ENCODE measurements around the gene CDC42EP2. TPM values are rescaled to one million over a fixed set of nuclear protein-coding genes. Genes with fewer than 3 reads are reported as not detected.

The CDC42EP2 gene
- polyA plus RNA-seq, 1 of the 3 experiments (the other 2 are of a cell fraction) = 8.1 TPM

DNA sequence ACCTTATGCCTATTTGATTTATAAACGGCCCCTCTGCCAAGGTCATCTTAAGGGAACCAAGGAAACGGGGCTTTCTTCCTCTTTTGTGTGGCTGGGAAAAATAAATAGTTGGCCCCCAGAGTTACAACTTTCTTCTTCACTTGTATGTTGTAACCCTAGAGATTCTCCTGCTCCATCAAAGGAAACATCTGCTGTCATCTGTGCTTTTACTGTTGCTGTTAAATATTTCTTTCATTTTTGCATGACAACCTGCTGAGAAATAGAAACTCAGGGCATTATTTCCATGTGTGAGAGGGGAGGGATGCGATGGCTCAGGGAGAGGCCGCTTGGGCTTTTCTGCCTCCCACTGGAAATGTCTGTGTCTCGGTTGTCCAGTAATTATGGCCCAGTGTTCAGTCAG, 21.8 kb upstream of the CDC42EP2 start:
- TF ChIP-seq NRF1 (IDR thresholded peaks at IDR 0.05; ENCODE audit: low read depth, low read length) = no peak
- ChIA-PET CTCF (interaction anchor here (0.6 to 37.6 kb wide), 2 partner anchors 18 to 29 kb away, joined by 4 to 1118 read pairs; partner anchors contain the start of genes CDC42EP2 and DPF2), POLR2A (interaction anchor here (2.5 kb wide), 1 partner anchor 22 kb away, joined by 6 read pairs; the partner anchor contains the start of gene CDC42EP2)
- Histone ChIP-seq H3K4me2 (no peak overlapping the region), H3K4me3 (ENCODE audit: low read depth in 2 of 2, low read length in 1 of 2) (no peak overlapping the region), H3K27ac (ENCODE audit: low read depth in 2 of 2, low read length in 1 of 2) (no peak overlapping the region), H3K9ac (no peak overlapping the region), H3F3A (replicated peaks; ENCODE audit: insufficient read depth) (peaks cover 4% of the 10 kb centered on the region), H4K20me1 (ENCODE audit: insufficient read depth) (no peaks in the 10 kb centered on the region), H3K27me3 (ENCODE audit: insufficient read depth) (no peaks in the 10 kb centered on the region), H3K36me3 (replicated peaks in 1 of 2; ENCODE audit: control insufficient read depth in 1 of 2, insufficient read depth in 2 of 2, low read length in 1 of 2) (peaks cover 27 to 36% of the 10 kb centered on the region in 2 experiments), H2AFZ (ENCODE audit: low read depth) (no peak overlapping the region), H3K79me2 (ENCODE audit: insufficient read depth) (no peaks in the 10 kb centered on the region; the same call in 1 of the 2 replicates), H3K4me1 (ENCODE audit: control insufficient read depth in 1 of 2, insufficient read depth in 2 of 2, low read depth in 1 of 2, low read length in 1 of 2) (peaks cover 14 to 44% of the 10 kb centered on the region in 2 experiments; a peak in 3 of 4 replicates), H3K9me3 (no peaks in the 10 kb centered on the region), H3K9me2 (no peaks in the 10 kb centered on the region)
- 96% methylated on average over 5 of the region's 5 CpGs for WGBS (ENCODE audit: low lambda C conversion rate)
- DNase-seq = no peak

GRCh38 chr11:65293909-65294381, 20.7 kb upstream of the CDC42EP2 start:
- whole genome bisulfite sequencing (ENCODE audit: low lambda C conversion rate) = 93% methylated on average over 10 of the region's 10 CpGs
- Histone ChIP-seq H3K27ac (ENCODE audit: low read depth in 2 of 2, low read length in 1 of 2) (peak overlapping the region in 1 of 2 experiments; percentile 4; a peak in 1 of 4 replicates), H2AFZ (ENCODE audit: low read depth) (no peak overlapping the region), H3K9me2 (no peaks in the 10 kb centered on the region), H3K4me2 (no peak overlapping the region), H3K36me3 (replicated peaks in 1 of 2; ENCODE audit: control insufficient read depth in 1 of 2, insufficient read depth in 2 of 2, low read length in 1 of 2) (peaks cover 26 to 36% of the 10 kb centered on the region in 2 experiments), H3K9me3 (no peaks in the 10 kb centered on the region), H3K9ac (no peak overlapping the region), H3K4me1 (ENCODE audit: control insufficient read depth in 1 of 2, insufficient read depth in 2 of 2, low read depth in 1 of 2, low read length in 1 of 2) (peaks cover 14 to 49% of the 10 kb centered on the region in 2 experiments; a peak in 3 of 4 replicates), H3K79me2 (ENCODE audit: insufficient read depth) (no peaks in the 10 kb centered on the region; the same call in 1 of the 2 replicates), H3K27me3 (ENCODE audit: insufficient read depth) (no peaks in the 10 kb centered on the region), H3K4me3 (ENCODE audit: low read depth in 2 of 2, low read length in 1 of 2) (no peak overlapping the region), H4K20me1 (ENCODE audit: insufficient read depth) (no peaks in the 10 kb centered on the region), H3F3A (replicated peaks; ENCODE audit: insufficient read depth) (peaks cover 4% of the 10 kb centered on the region)
- ChIA-PET CTCF (interaction anchor here (3.7 to 37.6 kb wide), 2 partner anchors 19 to 28 kb away, joined by 18 to 1118 read pairs; partner anchors contain the start of genes CDC42EP2 and DPF2), POLR2A (interaction anchor here (0.7 kb wide), 1 partner anchor 255 kb away, joined by 3 read pairs; no protein-coding TSS in a partner anchor)
- TF ChIP-seq PBX3 (IDR thresholded peaks at IDR 0.05) (no peak), FOSL2 (IDR thresholded peaks at IDR 0.05; ENCODE audit: borderline replicate concordance, low read depth) (no peak), RFX5 (IDR thresholded peaks at IDR 0.05; ENCODE audit: low read length) (no peak), NFIC (IDR thresholded peaks at IDR 0.05; ENCODE audit: borderline replicate concordance) (no peak), GATA2 (CRISPR knock-in tag; IDR thresholded peaks at IDR 0.05) (no peak), RCOR1 (IDR thresholded peaks at IDR 0.05; ENCODE audit: low read length) (no peak), TEAD4 (IDR thresholded peaks at IDR 0.05; ENCODE audit: borderline replicate concordance, insufficient read depth) (no peak), POLR2AphosphoS5 (IDR thresholded peaks at IDR 0.05; ENCODE audit: low read depth, low read length) (no peak), YY1 (IDR thresholded peaks at IDR 0.05; ENCODE audit: low read depth) (no peak), EZH2phosphoT487 (IDR thresholded peaks at IDR 0.05; ENCODE audit: borderline replicate concordance, low read depth) (no peak), TAF1 (IDR thresholded peaks at IDR 0.05; ENCODE audit: borderline replicate concordance, low read depth, low read length) (no peak)
- TF ChIP-seq, protein P1, sequence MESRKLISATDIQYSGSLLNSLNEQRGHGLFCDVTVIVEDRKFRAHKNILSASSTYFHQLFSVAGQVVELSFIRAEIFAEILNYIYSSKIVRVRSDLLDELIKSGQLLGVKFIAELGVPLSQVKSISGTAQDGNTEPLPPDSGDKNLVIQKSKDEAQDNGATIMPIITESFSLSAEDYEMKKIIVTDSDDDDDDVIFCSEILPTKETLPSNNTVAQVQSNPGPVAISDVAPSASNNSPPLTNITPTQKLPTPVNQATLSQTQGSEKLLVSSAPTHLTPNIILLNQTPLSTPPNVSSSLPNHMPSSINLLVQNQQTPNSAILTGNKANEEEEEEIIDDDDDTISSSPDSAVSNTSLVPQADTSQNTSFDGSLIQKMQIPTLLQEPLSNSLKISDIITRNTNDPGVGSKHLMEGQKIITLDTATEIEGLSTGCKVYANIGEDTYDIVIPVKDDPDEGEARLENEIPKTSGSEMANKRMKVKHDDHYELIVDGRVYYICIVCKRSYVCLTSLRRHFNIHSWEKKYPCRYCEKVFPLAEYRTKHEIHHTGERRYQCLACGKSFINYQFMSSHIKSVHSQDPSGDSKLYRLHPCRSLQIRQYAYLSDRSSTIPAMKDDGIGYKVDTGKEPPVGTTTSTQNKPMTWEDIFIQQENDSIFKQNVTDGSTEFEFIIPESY (IDR thresholded peaks at IDR 0.05; ENCODE audit: borderline replicate concordance, low read depth) = no peak
- DNase-seq = no peak
